Endothelial cell (in vitro differentiated cells): ENCODE data around the gene FBLN5. TPM values are rescaled to one million over a fixed set of nuclear protein-coding genes. Genes with fewer than 3 reads are reported as not detected.

ENCODE experiments used
- DNase-seq: peaks from one replicate; pipeline ENCODE4 v3.0.0; 2021; ENCODE audit warnings: low spot score
- H3K27ac Mint-ChIP-seq: one replicate; pipeline ENCODE4 v1.8.0; 2021; ENCODE audit warnings: mixed read lengths, inconsistent platforms; ENCODE audit not compliant: unreplicated experiment
- H3K27me3 Mint-ChIP-seq: one replicate; pipeline ENCODE4 v1.8.0; 2021; ENCODE audit warnings: mild to moderate bottlenecking, moderate library complexity, mixed read lengths, inconsistent platforms; ENCODE audit not compliant: unreplicated experiment
- H3K36me3 Mint-ChIP-seq: one replicate; pipeline ENCODE4 v1.8.0; 2021; ENCODE audit warnings: mild to moderate bottlenecking, low read depth, mixed read lengths, inconsistent platforms; ENCODE audit not compliant: unreplicated experiment
- H3K4me1 Mint-ChIP-seq: one replicate; pipeline ENCODE4 v1.8.0; 2021; ENCODE audit warnings: mild to moderate bottlenecking, mixed read lengths, inconsistent platforms; ENCODE audit not compliant: unreplicated experiment
- H3K4me3 Mint-ChIP-seq: one replicate; pipeline ENCODE4 v1.8.0; 2021; ENCODE audit warnings: mild to moderate bottlenecking, mixed read lengths, inconsistent platforms; ENCODE audit not compliant: unreplicated experiment
- H3K9me3 Mint-ChIP-seq: one replicate; pipeline ENCODE4 v1.8.0; 2021; ENCODE audit warnings: mixed read lengths, inconsistent platforms; ENCODE audit not compliant: unreplicated experiment
- total RNA-seq: library from RNA; stranded (reverse); fragmentation: NEBNext Ultra II Directional; extraction: Animal tissue kit (Norgen Biotek cat#: 25700); gene quantifications from one replicate; pipeline ENCODE4 v1.2.1, GENCODE V29; 2021; ENCODE audit not compliant: unreplicated experiment
- TF ChIP-seq, protein P1 (sequence below): fragments of 200-600 bp; sonication (generic); IDR thresholded peaks from one replicate; pipeline ENCODE4 v1.5.0; 2021; ENCODE audit warnings: antibody characterized with exemption; ENCODE audit not compliant: unreplicated experiment

Gene FBLN5
- total RNA-seq, 1 donor from 2014 or later = 0.26 TPM

DNA sequence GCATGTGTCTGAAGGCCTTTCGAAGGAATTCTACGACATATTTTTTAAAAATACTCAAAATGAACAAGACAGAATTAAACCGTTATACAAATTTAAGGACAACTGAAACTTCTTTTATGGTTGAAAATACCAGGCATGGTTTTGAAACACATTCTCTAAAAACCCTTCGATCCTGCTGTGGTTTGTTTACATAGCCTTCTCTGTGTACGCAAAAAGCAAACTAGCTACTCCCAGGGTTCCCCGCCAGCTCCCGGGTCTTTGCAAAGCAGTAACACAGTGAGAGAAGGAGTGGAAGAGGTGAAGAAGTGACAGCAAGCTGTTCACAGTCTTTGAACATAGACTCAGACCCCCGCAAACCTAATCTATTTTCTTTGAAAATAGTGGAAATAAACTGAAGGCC is 77.9 kb downstream of the FBLN5 start:
- DNase-seq = no peak
- Mint-ChIP-seq H3K27ac (no peak overlapping the region), H3K9me3 (no peaks in the 10 kb centered on the region), H3K4me3 (no peak overlapping the region), H3K4me1 (peaks cover 20% of the 10 kb centered on the region), H3K36me3 (no peaks in the 10 kb centered on the region), H3K27me3 (no peaks in the 10 kb centered on the region)
- TF ChIP-seq, protein P1, sequence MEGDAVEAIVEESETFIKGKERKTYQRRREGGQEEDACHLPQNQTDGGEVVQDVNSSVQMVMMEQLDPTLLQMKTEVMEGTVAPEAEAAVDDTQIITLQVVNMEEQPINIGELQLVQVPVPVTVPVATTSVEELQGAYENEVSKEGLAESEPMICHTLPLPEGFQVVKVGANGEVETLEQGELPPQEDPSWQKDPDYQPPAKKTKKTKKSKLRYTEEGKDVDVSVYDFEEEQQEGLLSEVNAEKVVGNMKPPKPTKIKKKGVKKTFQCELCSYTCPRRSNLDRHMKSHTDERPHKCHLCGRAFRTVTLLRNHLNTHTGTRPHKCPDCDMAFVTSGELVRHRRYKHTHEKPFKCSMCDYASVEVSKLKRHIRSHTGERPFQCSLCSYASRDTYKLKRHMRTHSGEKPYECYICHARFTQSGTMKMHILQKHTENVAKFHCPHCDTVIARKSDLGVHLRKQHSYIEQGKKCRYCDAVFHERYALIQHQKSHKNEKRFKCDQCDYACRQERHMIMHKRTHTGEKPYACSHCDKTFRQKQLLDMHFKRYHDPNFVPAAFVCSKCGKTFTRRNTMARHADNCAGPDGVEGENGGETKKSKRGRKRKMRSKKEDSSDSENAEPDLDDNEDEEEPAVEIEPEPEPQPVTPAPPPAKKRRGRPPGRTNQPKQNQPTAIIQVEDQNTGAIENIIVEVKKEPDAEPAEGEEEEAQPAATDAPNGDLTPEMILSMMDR = no peak

DNA sequence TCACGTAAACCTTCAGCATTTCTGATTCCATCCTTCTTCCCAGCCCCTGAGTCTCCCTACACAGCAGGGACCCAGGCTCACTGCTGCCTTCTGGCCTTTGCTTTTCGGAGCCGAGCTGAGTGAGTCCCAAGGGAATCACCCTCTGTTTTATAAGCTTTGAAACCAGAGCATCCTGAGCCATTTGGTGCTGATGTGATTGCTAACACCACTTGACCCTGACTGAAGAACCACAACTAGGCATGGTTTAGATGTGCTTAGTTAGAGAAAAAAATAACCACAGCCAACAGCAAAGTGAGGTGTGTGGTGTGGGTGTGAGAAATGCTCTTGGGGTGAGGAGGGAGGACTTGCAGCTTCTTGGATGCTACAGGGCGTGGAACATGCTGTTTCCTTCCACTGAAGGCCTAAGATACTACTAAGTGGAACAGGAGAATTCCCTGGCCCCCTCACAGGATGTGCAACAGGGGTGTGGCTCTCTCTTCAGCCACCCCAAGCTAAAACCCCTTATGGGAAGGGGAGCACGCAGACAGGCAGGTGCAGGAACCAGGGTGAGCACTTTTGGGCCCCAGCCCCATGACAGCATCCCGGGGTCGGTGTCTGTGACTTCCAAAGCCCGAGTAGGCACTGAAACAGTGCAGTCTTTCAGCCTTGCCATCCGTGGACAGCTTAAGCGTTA is 80.0 kb downstream of the FBLN5 start, which contains the start of gene TC2N:
TSS of gene TC2N (minus strand) at position 221 of the 673 bp plus-strand sequence. CDS start 53,767 bp downstream, outside the sequence.
- H3K27me3 Mint-ChIP-seq = peaks cover 2% of the 10 kb centered on the region
- H3K9me3 Mint-ChIP-seq = no peaks in the 10 kb centered on the region
- TF ChIP-seq, protein P1 = no peak
- no peaks in the 10 kb centered on the region for H3K36me3 Mint-ChIP-seq
- no peak within 1 kb of the TSS for H3K27ac Mint-ChIP-seq
- DNase-seq = no peak
- no peak within 1 kb of the TSS for H3K4me3 Mint-ChIP-seq
- peaks cover 17% of the 10 kb centered on the region for H3K4me1 Mint-ChIP-seq

DNA sequence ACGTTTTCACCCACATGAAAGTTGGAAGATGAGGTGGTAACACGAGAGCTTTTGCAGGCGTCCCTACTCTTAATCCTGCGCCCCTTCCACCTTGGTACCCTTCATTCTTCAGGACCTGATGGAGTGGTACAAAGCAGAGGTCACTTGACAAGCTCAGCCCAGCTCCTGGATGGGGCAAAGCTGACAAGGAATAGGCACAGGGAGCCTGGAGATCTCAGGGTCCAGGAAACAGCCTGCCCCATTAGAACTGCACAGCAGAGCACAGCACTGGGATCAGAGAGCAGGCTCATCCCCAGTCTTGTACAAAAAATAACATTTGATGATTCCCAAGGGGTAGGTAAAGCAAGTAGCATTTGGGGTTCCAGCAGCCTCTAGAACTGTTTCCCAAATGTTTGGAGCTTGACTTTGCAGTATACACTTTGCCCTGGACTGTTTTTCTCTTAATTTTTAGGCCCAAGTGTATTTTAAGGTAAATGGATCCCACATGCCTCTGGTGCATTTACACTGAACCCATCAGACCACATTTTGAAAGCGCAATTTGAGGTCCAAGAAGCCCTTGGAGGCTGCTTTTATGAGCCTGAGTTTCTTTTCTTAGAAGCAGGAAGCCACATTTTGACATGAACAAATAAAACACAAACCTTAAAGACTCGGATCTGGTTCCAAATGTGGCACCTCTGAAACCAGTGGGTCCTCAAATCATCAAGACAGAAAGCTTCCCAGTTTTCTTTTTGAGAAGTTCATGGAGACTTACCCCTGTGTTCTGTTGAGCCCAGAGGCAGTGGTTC is 80.8 kb downstream of the FBLN5 start:
- Mint-ChIP-seq H3K4me3 (no peak overlapping the region), H3K27ac (no peak overlapping the region), H3K4me1 (peaks cover 14% of the 10 kb centered on the region), H3K27me3 (peaks cover 2% of the 10 kb centered on the region), H3K36me3 (no peaks in the 10 kb centered on the region), H3K9me3 (no peaks in the 10 kb centered on the region)
- TF ChIP-seq, protein P1 = no peak
- DNase-seq = no peak

DNA sequence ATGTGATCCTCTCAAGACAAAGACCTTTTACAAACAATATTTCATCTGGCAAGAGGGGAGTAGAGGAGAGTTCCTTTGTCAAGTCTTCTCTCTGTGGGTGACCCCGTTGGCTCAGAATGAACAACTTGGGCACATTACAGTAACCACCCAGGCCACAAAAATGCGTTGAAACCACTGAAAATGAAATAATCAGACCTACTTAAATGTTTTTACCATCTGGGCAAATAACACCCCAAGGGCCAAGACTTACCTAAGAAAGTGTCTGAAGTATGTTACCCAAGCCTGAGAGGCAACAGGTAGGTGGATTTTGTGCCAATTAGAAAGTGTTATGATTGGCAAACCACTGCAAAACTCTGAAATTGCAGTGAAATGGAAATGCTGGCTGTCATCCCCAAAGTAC is 81.4 kb downstream of the FBLN5 start:
- Mint-ChIP-seq H3K27ac (no peak overlapping the region), H3K4me3 (no peak overlapping the region), H3K27me3 (peaks cover 2% of the 10 kb centered on the region), H3K9me3 (no peaks in the 10 kb centered on the region), H3K4me1 (peaks cover 18% of the 10 kb centered on the region), H3K36me3 (no peaks in the 10 kb centered on the region)
- TF ChIP-seq, protein P1 = no peak
- no peak for DNase-seq

DNA sequence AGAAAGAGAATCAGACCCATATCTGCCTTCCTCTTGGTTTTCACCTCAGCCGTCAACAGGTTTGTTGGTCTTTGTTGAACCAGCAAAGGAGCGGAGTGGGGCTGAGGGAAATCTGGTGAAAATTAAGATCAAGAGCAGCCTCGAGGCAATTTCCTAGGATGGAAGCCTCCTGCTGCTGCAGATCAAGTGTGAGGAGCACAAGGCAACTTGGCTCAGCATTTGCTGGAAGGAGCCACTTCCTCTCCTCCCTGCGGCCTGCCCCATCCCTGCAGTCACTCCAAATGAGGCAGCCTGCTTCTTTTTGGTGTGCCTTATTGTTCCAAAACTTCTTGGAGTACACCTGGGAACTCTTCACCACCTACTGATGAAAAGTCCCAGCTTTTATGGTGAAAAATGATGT is 85.1 kb downstream of the FBLN5 start:
- H3K4me1 Mint-ChIP-seq = peaks cover 8% of the 10 kb centered on the region
- TF ChIP-seq, protein P1 = no peak
- no peak overlapping the region for H3K27ac Mint-ChIP-seq
- H3K9me3 Mint-ChIP-seq = no peaks in the 10 kb centered on the region
- peaks cover 4% of the 10 kb centered on the region for H3K27me3 Mint-ChIP-seq
- H3K4me3 Mint-ChIP-seq = no peak overlapping the region
- DNase-seq = no peak
- no peaks in the 10 kb centered on the region for H3K36me3 Mint-ChIP-seq
